Islet of Langerhans (tissue), 1 donor: Measurements from ENCODE around the gene SSTR5.

Experiments used
- FAIRE-seq: peaks from one replicate; lab custom pipeline; 2011; peaks lifted over from hg19 to GRCh38; lab: Jason Lieb, UNC

Gene SSTR5

DNA sequence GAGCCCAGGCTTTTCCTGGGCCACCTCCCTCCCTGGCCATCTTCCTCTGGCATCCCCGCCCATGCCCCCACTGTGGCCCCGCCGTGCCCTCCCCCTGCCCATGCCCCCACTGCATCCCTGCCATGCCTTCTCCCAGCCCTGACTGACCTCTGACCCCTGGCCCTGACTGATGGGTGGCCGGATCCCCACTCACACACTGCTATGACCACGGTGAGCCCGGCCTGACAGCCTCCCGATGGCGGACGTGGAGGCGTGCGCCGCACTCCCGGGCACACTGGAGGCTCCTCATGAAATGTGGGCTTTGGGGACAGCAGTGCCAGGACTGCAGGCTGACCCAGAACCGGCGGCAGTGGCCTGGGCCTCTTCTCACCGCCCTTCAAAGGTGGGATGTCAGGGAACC lies 34.1 kb downstream of the SSTR5 start:
- FAIRE-seq = no peak

DNA sequence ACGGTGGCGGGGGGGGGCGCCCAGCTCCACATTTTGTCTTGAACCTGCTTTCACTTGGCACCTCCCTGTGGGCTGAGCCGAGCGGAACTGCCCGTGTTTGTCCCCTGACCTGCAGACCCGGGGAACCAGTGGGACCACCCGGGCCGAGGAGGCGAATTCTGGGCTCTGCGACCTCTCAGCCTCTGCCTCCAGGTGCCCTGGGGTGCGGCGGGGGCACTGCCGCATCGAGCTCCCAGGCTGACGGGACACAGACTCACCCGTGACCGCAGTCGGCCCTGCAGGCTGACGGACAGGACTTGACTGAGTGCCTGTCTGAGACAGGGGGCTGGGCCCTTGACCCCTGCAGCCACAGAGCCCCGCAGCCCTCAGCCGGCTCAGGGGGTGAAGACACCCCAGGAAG lies 34.6 kb downstream of the SSTR5 start:
- FAIRE-seq = no peak

DNA sequence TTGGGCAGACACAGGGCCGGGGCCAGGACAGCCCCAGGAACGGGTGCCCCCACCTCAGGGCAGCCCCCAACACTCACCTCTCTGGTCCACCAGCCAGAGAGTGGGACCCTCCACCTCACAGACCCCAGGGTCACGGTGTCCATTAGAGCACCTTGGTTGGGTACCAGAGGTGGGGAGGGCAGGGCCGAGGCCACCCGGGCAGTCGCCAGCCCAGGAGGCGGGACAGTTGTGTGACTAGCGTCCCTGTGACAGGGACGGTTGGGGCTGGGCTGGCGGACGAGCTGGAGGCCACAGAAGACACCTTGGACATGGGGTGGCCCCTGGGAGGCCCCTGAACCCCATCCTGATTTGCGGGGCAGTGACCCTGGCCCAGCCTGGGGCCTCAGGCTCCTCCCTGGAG lies 35.2 kb downstream of the SSTR5 start:
- no peak for FAIRE-seq

DNA sequence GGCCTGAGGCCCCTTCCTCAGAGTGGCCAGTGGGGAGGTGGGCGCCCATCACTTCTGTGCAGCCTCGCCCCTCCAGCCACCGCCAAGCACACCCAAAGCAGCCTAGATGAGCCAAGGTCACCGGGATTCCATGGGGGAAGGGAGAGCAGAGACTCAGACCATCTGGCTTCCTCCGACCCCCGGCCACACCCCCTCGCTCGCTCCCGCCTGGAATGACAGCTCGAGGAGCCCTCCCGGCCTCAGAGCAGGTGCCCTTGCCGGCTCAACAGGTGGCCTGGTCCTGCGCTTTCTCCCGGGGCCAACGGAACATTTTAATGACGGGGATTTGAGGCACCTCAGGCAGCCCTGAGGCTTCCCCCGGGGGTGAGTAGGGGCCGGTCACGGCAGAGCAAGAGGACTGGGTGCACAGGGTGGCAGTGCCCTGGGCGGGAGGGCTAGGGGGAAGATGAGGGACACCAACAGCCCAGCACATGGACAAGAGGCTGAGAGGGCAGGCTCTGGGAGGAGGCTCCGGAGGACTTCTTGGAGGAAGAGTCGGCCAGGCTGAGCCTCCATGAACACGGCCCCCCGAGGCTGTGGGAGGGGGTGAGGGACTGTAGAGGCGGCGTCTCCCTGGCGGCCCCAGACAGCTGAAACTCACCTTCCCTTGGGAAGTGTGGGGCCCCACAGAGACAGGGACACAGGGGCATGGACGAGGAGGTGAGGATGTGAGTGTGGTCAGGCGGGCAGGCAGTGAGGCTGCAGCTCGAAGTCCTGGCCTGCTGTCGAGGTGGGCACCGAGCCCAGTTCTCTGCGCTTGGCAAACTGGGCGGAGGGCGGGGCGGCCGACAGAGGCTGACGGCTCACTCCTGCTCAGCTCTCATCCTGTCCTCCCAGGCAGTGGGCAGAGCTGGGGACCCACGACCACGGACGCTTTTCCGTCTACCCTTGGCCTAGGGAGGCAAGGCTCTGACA lies 36.0 kb downstream of the SSTR5 start:
- no peak for FAIRE-seq

DNA sequence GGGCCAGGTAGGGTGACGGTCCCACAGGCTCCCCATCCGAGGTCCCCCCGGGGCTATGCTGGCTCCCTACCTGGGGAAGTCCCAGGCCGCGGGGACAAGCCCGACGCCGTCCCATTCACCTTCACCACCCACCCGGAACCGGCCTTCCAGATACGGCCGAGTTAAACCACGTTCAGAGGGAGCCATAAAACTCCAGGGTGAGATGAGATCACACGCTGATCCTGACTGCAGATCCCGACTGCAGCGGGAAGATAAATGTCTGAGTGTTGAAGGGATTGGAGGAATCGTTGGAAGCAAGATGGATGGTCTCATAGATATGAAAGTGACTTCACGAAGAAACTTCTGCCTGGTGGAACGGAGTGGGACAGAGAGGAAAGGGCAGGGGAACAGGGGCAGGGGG lies 37.1 kb downstream of the SSTR5 start:
- no peak for FAIRE-seq

DNA sequence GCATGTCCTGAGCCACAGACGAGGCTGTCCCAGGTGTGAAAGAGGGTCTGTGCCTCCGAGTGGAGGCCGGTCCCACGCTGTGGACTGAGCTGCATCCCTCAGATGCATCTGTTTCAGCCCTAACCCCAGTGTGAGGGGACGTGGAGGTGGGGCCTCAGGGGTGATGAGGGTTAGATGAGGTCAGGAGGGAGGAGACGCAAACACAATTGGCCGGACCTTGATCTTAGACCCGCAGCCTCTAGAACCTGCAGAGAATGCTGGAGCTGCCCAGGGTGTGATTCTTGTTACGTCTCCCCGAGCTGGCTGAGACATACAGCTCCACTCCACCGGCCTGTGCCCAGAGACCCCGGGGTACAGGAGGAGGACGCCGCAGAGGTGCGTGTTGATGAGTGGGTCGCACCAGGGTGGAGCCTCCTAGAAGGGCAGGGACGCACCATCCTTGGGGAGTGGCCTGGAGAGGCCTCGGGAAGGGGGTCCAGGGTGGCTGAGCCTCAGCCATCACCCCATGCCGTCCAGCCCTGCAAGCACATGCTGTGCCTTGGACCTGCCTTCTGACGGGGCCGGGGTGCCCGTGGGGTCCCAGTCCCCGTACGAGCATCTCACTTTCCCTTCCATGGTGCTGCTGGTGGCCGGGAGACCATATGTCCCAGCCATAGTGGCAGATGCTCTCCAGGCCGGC lies 40.1 kb downstream of the SSTR5 start:
- FAIRE-seq = no peak

DNA sequence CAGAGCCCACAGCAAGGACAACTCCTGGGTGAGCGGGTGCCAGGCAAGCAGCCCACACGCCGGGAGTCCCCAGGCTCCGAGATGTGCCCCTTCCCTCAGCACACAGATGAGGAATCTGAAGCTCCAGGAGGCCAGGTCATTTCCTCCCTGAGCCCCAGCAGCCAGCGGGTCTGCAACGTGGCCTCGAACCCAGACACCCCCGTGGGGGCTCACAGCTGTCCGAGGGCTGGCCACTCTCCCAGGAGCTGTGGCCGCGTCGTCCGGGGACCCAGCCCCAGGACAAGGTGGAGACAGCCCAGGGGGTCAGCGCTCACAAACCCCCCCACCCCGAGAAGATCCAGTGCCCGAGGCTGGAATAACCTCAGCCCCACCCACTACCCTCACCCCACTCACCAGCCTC lies 40.9 kb downstream of the SSTR5 start:
- FAIRE-seq = no peak

DNA sequence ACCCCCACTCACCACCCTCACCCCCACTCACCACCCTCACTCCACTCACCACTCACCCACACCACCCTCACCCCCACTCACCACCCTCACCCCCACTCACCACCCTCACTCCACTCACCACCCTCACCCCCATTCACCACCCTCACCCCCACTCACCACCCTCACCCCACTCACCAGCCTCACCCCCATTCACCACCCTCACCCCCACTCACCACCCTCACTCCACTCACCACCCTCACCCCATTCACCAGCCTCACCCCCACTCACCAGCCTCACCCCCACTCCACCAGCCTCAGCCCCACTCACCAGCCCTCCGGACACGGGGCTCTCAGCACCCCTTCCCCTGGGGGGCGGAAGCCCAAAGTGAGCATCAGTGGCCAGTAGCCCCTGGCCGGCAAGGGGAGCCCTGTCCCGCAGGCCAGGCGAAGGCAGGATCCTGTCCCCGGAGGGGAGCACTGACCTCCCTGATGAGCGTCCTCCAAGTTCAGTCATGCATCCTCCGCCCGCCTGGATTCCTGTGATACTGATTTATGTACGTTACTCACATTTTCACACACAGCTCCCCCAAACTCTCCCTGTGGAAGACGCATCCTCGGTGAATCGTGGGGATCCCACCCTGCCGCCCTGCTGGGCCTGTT lies 41.5 kb downstream of the SSTR5 start:
- FAIRE-seq = no peak

DNA sequence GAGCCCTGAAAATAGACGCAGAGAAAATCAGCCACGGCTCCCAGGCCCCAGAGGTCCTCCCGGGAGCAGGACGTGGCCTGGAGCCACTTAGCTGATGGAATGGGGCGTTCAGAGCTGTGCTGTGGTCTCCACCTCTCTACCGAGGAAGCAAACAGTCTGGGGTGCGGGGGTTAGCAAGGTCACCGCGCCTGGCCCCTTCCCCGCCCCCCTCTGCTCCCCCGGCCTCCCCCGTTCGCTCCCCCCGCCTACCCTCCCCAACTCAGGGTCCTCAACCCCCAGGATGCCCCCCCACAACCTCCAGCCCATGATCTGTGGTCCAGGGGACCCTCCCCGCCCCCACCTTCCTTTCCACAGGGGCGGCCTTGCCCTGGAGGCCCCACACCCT lies 44.1 kb downstream of the SSTR5 start:
- FAIRE-seq = no peak

DNA sequence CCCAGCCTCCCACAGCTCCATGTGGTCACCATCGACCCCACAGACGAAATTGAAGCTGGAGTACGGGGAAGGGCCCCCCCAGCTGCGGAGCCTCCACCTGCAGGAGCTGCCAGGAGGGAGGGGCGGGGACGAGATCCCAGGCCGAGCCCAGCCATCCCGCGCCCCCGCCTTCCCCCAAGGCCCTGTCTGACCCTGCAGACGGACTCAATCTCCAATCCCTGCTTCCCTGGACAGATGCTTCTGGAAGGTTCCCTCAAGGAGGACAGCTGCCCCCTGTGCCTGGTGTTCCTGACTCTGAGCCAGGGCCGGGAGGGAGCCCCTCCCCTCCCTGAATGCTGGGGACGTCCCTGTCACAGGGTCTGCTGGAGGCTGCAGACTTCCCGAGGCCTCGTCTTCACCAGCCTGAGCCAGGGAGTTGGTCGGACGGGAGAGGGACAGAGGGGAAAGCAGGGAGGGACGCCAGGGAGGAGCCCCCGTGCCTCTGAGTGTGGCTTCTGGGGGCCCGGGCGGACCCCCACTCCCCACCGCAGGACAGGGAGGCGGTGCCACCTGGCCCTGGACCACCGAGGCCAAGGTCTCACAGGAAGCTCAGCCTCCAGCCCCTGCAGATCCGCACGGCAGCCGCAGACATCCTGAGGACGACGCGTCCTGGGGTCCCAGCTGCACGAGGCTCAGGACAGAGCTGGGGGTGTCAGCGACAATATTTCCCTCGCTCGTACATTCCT lies 44.8 kb downstream of the SSTR5 start:
- no peak for FAIRE-seq

DNA sequence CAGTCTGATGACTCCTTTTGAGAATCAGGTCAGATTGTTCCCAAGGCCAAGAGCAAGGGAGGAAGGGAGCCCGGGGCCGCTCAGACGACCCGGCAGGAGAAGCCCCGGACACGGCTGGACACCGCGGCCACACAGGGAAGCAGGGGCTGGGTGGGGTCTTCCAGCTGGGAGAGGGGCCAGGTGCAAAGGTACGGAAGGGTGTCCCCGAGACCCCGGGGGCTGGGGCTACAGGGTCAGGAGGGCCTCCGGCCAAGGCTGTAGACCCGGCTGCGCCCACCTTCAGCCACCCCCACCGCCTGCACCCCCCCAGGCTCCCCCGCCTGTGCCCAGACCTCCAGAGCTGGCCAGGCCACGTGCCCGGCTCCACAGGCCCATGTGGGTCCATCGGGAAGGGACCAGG lies 45.4 kb downstream of the SSTR5 start:
- FAIRE-seq = no peak

DNA sequence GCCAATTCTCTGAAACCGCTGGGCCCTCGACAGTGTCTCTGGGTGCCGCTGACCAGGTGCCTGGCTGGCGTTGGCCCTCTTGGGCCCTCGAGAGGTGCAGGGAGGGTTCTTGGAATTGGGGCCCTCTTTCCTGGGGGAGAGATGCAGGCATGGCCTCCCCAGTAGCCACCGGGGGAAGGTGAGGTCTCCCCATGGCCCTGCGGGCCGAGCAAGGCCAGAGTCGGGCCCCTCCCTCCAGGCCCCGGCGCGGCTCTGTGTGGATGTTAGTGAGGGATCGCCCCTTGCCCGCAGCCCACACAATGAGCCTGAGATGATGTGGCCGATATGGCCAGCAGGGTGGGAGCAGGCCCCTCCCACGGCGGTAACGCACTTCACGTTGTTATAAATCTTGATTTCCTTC lies 46.6 kb downstream of the SSTR5 start:
- no peak for FAIRE-seq

DNA sequence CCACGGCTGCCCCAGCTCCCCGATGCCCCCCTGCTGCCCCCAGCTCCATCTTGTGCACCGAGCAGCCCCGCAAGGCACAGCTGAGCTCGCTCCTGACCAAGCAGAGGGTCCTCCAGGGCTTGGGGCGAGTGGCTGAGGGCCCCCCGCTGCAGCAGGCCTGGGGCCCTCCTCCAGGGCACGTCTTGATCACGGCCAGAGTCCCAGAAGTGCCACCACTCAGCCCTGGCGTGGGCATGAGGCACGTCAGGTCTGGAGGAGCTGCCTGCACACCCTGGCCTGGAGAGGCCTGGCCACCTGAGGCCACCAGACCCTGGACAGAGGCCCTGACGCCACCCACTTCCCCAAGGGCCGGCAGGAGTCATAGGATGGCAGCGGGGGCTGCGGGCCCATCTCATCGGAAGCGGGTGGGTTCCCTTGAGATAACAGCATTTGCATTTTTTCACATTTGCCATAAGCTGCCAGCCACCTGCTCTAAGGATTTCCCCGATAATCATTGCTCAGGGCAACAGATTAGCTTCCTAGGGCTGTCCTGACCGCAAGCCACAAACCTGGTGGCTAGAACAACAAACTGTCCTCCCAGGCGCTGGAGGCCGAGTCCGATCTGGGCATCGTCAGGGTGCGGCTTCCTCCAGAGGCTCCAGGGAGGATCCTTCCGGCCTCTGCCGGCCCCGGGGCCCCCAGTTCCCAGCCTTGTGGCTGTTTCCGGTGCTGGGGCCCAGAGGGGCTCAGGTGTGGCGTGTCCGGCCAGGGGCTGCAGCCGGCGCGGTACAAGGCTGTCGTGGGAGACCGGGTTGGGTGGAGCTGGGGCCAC lies 47.4 kb downstream of the SSTR5 start:
- FAIRE-seq = no peak

DNA sequence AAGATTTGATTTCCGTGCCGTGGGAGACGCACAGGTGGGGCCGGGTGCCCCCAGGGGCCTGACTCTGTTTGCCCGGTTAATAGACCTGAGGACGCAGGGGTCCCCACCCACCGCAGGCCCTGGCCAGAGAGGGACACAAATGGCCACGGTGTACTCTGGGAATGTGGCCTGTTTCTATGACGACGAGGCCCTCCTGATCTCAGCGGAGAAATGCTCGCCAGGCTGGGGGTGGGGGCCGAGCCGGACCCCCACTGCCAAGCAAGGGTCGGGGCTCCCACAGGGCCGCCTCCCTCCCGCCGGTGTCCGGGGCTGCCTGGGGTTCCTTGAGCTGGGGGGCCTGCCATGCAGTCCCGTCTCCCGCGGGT lies 48.0 kb downstream of the SSTR5 start:
- no peak for FAIRE-seq

DNA sequence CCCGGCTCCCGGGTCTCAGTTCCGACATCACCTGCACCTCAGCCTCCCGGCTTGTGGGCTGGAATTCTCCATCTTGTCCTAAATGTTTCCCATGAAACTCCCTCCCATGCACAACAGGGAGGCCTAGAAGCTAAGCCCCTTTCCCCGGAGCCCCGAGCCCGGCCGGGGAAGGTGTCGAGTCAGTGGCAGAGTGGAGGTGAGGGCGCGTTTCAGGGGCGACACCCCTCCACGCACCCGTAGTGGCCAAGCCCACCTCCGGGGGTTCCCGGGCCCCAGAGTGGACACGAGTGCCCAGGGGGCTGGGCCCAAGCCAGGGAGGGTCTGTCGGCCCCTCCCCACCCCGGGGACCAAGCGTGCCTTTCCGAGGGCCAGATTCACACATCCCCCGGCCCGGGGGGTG lies 48.5 kb downstream of the SSTR5 start:
- no peak for FAIRE-seq

DNA sequence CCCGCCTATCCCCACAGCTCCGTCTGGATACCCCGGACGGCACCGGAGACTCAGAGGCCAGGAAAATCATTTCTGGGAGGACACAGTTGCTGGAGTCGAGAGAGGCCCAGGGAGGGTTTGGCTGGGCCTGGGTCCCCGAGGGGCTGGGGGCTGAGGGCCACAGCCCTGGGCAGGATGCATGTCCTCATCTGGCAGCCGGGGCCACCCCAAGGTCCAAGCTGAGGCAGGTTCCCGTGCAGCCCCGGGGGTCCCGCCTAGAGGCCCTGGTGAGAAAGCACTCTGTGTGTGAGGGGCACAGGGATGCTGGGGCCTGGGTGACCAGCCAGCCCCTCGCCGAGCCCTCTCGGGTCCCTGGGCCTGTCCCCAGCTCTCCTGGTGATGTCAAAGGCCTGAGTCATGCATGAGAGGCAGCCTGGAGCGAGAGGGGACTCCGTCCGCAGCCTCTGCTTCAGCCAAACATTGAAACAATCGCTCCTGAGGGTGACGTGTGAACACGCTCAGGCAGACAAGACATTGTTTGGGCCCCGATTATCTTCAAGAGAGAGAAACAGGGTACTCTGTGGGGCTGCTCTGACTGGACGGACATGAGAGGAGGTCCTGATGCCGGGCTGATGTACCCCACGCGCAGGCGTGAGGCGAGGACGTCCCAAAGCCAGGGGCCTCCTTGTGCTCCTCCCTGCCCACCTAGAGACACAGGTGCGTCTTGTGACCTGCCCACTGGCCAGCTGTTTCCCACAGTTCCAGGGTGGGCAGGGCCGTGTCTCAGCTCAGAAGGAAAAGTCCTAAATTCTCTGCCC lies 49.3 kb downstream of the SSTR5 start:
- no peak for FAIRE-seq

DNA sequence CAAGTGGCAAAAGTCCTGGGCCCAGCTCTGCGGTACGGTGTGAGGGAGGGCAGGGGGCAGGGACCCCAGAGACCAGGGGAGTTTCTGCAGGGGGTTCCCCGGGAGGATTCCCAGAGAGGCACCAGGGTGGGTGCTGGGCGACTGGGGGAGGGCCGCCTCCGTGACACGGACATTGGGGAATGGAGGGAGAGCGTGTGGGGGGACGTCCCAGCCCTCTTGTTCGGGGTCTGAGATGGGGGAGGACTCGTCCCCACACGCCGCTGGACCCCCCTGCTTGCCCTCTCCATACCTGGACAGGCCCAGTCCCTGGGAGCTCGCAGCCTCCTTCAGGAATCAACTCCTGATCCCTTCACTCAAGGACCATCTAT lies 49.8 kb downstream of the SSTR5 start:
- FAIRE-seq = no peak

DNA sequence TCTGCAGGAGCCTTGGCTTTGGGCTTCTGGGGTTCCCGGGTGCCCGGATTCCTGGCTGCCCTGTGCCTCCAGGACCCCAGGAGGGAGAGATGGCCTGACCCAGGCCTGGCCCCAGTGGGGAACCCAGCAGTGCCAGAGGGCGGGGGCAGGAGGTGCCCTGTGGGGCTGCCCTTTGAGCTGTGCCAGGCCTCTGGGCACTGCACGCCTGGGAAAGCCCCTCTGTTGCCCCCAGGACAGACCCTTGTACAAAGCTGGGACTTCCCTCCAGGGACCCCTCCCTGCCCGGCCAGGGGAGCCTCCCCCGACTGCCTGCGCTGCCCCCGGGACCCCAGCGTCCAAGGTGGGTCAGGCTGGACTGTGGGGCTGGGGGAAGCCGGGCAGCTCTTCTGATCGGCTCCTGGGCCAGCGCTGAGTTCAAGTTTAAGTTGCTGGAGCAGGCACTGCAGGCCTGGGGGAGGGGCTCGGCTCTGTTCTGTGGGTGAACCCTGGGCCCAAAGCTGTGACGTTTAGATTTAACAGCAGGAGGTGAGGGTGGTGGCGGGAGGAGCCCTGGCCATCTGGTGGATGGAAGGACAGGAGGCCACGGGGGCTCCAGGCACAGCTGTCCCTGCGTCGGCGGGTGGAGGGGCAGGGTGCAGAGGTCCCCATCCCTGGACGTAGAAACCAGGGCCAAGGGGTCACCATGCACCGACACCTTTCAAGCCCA lies 51.1 kb downstream of the SSTR5 start:
- no peak for FAIRE-seq

DNA sequence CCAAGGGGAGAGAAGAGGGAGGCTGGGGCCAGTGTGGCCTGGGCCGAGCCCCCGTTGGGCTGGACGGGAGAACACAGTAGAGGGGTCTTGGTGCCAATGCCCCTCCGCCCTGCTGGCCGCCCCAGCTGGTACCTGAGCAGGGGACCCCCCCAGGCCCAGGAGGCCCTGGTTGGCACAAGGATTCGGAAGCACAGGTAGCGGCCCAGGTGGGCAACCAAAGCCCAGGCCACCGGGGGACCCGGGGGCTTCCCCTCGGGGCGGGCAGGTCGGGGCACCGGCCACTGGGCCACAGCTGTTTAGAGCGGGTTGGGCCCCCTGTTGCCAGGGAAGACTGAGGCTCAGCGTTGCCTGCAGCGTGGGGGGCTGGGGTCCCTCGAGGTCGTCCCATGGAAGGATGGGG lies 51.7 kb downstream of the SSTR5 start:
- FAIRE-seq = no peak

DNA sequence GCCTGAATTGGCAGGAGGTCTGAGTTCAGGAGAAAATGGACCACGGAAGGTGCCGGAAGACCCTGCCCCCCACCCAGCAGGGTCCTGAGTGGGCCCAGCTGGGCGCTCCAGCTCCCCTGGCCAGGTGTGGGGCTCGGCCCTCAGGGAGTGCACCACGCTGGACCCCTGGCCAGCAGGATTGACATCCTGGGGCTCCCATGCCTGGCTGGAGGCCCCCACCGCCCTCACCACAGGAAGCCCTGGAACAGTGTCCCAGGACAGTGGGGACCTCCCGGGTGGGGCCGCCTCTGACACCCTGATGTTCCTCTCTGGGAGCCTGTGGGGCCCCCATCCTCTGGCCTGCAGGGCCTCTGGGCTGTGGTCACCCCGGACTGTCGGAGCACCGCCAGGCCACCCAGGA lies 52.2 kb downstream of the SSTR5 start:
- FAIRE-seq = no peak
